GM18508 (cell line): ENCODE results near the gene NCKAP1.
"Not testable (repeated sequence)": the region's sequence is repeated elsewhere in the genome, so short reads cannot be mapped to it uniquely, and the experiment has no call there.

Experiments used
- ATAC-seq: cut with Tn5 transposase; IDR thresholded peaks from one replicate; pipeline ENCODE4 v1.9.1; 2021; ENCODE audit warnings: moderate number of reproducible peaks; ENCODE audit not compliant: insufficient read depth, unreplicated experiment

NCKAP1 gene

GRCh38 chr2:182890305-182890704 is 148.0 kb downstream of the NCKAP1 start:
- no peak for ATAC-seq

DNA sequence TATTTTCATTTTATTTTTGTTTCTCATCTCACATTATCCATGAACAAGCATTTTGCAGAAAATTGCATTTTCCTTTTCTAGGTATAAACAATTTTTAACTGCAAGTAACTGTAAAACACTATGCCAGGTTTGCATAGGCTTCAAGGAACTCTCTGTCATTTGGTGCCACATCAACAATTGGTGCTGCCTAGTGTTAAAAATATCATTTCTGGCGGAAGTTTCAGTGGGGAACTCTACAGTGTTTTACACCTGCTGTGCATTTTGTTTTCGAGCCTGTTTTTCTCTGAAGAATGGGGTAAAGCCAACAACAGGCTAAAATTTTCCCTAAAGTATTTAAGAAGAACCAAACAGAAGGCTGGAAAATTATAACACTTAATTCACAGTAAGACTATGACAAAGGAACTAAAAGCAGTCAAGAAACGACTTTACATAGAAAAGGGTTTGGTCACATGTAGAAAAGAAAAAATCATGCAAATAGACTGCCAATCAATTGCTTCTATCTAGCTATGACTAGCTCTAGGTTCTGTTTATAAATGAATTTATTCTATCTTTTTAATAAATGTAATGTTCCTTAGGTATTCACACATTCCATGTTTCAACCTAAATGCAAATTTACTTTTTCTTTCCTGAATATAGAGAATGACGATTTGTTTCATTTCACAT is 150.4 kb downstream of the NCKAP1 start:
- no peak for ATAC-seq

DNA sequence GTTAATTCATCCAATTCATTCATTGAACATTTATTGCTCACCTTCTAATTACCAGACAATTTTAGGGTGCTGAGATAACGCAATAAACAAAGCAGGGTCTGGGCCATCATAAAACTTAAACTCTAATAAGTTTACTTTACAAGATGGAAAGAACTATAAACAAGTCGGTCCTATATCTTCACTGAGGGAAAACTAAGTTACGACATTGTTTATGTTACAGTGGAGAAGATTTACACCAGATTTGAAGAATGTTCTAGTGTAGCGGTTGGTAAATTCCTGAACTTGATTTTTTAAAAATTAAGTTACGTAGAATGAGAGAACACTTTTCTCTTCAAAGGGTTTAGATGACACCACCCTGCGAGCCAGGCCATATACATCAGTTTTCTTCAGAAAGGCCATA is 151.2 kb downstream of the NCKAP1 start:
- ATAC-seq: no peak

GRCh38 chr2:182885771-182886170 is 152.5 kb downstream of the NCKAP1 start:
- ATAC-seq: no peak

DNA sequence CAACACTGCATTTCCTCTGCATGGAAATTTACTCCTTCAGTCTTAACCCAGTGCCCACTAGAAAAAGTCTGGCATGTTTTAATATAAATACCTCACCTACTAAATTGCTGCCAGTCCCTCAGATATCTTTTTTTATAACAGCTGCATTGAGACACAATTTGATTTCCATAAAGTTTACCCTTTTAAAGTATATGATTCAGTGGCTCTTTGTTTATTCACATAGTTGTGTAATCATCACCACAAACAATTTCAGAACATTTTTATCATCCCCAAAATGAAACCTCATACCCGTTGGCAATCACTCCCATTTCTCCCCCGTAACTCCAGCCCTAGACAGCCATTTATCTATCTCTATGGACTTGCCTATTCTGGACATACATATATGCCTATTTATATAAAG is 154.8 kb downstream of the NCKAP1 start:
- ATAC-seq: no peak

DNA sequence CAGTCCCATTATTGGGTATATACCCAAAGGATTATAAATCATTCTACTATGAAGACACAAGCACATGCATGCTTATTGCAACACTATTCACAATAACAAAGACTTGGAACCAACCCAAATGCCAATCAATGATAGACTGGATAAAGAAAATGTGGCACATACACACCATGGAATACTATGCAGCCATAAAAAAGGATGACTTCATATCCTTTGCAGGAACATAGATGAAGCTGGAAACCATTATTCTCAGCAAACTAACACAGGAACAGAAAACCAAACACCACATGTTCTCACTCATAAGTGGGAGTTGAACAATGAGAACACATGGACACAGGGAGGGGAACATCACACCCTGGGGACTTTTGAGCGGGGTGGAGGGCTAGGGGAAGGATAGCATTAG is 158.2 kb downstream of the NCKAP1 start:
- not testable (repeated sequence) for ATAC-seq

DNA sequence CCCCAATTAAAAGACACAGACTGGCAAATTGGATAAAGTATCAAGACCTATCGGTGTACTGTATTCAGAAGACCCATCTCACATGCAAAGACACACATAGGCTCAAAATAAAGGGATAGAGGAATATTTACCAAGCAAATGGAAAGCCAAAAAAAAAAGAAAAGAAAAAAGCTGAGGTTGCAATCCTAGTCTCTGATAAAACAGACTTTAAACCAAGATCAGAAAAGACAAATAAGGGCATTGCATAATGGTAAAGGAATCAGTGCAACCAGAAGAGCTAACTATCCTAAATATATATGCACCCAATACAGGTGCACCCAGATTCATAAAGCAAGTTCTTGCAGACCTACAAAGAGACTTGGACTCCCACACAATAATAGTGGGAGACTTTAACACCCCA is 161.6 kb downstream of the NCKAP1 start:
- not testable (repeated sequence) for ATAC-seq

- no peak for ATAC-seq
These were observed 168.0 kb downstream of the NCKAP1 start for GRCh38 chr2:182870227-182870626.

DNA sequence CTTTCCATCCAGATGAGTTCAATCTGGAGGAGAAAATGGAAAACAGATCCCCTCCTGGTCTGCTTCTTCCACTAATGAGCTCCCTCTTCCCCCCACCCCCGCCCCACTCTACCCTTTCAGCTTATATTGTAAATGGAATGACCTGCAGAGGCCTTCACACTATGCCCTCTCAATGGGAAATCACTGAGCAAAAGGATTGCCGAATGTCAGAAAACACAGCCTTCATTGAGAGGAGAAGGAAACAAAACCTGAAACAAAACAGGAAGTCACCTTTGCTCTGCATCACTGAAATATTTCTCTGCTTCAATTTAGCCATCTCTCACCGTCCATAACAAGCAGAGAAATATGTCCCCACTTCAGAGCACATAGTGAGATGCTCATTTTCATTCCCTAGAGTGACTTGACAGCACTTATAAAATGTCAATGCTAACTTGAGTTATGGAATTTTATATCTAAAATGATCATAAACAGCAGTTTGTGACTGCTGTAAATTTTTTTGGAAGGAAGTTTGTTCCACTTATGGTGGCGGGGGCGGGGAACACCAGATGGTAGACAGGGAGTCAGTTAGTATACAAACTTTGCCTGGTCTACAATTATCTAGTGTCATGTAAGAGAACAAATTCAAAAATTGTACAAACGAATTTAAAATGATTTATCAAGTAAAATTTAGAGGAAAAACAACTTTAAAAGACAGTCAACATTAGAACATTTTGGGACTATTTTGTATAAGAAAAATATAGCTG is 170.0 kb downstream of the NCKAP1 start:
- ATAC-seq: no peak

DNA sequence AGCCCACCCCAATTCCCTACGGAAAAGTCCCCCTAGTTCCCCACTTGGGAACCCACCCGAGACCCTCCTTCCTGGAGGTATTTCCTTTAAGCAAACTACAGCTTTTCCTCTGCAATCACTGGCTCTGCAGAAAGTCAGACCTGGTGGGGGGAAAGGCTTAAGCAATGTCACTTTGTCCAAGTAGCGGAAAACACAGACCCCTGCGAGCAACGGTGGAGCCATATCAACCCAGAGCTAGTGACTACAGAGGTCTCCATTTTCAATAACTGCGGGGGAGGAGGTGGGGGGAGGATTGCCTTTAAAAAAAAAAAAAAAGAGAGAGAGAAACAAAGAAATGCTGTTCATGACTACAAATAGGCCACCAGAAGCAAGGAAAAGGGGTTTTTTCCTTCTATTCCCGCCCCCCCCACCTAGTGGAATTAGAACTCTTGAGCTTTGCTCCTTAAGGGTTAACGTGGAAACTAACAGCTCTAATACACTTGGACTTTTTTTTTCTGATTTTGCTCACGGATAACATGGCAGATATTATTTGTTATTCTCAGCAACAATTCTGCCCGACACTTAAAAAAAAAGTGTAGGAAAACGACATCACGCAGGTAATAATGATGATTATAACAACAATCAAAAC is 170.7 kb downstream of the NCKAP1 start:
- ATAC-seq: no peak

- ATAC-seq: no peak
These were observed 171.5 kb downstream of the NCKAP1 start, which contains the start of gene FRZB for GRCh38 chr2:182866461-182867406. FRZB (minus strand) TSS chr2:182866637; CDS start chr2:182866552, 85 bp downstream.

DNA sequence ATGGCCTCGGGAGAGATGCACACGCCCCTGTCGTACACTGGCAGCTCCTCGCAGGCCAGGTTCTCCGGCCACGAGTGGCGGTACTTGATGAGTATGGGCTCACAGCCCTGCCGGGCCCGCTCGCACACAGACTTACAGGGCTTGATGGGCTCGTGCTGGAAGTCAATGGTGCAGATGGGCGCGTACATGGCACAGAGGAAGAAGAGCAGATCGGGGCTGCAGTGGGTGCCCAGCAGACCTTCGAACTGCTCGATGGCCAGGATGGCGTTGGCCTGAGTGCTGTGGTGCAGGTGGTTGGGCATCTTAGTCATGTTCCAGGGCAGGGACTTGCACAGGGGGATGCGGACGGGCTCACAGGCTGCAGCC is 172.2 kb downstream of the NCKAP1 start:
- no peak for ATAC-seq

- no peak for ATAC-seq
These were observed 173.2 kb downstream of the NCKAP1 start for GRCh38 chr2:182864949-182865570.

DNA sequence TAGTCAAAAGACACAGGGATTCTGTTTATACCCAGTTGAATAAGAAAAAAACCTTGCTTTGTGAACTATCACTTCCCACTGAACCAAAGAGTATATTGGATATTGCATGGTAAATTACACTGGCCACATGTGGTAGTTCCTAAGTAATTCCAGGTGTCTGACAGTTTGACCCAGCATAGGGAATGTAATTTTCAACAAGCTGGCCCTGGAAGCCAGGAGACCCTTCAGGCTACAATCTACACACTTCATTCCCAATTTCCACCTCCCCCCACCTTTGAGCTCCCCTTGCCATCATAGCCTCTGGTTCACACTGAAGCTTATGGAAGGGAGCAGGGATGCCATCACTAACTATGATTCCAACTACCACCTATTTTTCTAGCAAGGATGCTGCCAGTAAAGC is 174.6 kb downstream of the NCKAP1 start:
- no peak for ATAC-seq

DNA sequence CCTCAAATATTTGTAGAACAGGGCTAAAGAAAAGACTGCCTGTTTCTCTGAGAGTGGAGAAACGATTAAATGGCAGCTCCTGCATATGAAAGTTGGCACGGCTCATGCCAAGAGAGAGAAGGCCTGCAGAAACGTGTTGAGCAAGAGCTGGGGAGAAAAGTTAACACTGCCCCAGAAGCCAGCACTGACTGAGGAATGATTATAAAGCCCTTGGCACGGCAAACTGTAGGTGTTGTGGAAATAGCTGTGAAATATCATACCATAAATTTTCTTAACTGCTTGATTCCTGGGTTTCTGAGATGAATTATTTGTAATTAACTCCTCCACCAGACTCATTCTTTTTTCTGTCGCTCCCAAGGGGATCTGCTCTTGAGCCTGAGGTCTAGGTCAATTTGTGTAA is 176.2 kb downstream of the NCKAP1 start:
- ATAC-seq: no peak

- ATAC-seq: no peak
These were observed 177.4 kb downstream of the NCKAP1 start for GRCh38 chr2:182860858-182861257.
